ENCODE results near the gene GSTP1. TPM values are rescaled to one million over a fixed set of nuclear protein-coding genes. Genes with fewer than 3 reads are reported as not detected.
"Not testable (repeated sequence)": the region's sequence is repeated elsewhere in the genome, so short reads cannot be mapped to it uniquely, and the experiment has no call there.

GSTP1 gene
- total RNA-seq, 2 experiments from 2014 or later = 376 to 463 TPM

DNA sequence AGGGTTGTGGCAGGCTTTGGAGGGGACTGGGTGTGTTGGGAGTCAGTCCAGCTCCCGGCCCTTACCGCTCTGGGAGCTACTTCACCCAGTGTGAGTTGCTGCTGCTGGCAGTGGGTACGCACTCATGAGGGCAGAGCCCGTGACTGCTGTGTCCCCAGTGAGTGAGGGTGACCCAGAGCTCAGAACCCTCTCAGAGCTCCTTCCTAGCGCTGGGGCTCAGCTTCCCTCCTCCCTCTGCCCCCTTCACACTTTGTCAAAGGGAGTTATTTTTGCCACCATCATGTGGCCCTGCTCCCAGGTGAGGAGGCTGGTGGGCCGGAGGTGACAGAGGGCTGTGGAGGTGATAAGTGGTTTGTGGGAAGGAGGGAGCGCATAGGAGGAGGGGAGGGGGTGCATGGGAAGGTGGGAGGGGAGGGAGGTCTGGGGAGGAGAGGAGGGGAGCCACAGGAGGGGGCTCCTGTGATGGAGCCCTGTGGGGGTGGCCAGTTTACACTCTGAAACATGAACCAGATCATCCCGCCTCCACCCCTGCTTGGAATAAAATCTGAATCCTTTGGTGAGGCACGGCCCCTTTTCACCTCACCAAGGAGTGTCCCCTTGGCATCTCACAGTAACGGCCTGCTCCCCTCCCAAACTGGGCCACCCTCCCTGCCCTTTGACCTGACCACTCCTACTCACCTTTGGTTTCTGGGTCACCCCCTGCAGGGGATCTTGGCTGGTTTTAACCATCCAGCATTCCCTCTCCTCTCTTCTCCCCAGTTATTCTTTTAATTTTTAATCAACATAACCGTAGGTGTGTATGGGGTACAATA is 33.0 kb downstream of the GSTP1 start:
- CTCF ChIA-PET = interaction anchor here (0.7 to 5.4 kb wide), 4 partner anchors 12 to 43 kb away, joined by 3 to 67 read pairs (median 4); partner anchors contain the start of gene NUDT8
- ATAC-seq = no peak
- Mint-ChIP-seq H3K27me3 (no peaks in the 10 kb centered on the region), H3K4me1 (peaks cover 22% of the 10 kb centered on the region), H3K27ac (peak overlapping the region; percentile 26), H3K36me3 (ENCODE audit: low read depth) (peaks cover 11% of the 10 kb centered on the region), H3K4me3 (peak overlapping the region; percentile 15), H3K9me3 (ENCODE audit: low read depth) (no peaks in the 10 kb centered on the region)
- intact Hi-C loops (cut with DNase I, micrococcal nuclease) = no loop called here
- POLR2A ChIA-PET = interaction anchor here (1.1 kb wide), 1 partner anchor 9 kb away, joined by 3 read pairs; no protein-coding TSS in a partner anchor
- no peak for DNase-seq

DNA sequence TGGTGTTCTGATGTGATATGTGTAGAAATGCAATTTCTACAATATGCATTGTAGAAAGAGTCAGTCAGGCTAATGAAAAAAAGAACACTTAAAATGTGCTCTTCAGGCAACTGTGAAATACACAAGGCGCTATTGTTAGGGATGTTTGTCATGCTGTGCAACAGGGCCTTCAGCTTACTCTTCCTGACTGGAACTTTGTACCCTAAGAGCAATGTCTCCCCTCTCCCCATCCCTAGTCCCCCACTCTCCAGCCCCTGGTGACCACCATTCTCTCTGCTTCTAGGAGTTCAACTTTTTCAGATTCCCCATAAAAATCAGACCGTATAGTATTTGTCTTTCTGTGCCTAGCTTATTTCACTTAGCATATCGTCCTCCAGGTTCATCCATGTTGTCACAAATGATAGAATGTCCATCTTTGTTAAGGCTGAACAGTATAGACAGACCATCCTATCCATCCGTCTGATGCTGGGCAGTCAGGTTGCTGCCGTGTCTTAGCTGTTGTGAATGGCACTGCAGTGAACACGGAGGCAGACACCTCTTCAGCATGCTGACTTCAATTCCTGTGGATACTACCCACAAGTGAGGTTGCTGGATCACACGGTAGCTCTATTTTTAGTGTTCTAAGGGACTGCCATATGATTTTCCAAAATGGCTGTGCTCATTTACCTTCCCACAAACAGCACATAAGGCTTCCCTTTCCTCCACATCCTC is 33.8 kb downstream of the GSTP1 start:
- intact Hi-C loops (cut with DNase I, micrococcal nuclease) = no loop called here
- no peak for DNase-seq
- ChIA-PET POLR2A (interaction anchor here (1.1 kb wide), 1 partner anchor 10 kb away, joined by 3 read pairs; no protein-coding TSS in a partner anchor), CTCF (interaction anchor here (0.8 to 5.4 kb wide), 5 partner anchors 9 to 42 kb away, joined by 3 to 67 read pairs (median 4); partner anchors contain the start of genes GSTP1 and NUDT8)
- peaks cover 22% of the 10 kb centered on the region for H3K4me1 Mint-ChIP-seq
- no peak overlapping the region for H3K4me3 Mint-ChIP-seq
- ATAC-seq = no peak
- peak overlapping the region; percentile 26 for H3K27ac Mint-ChIP-seq
- no peaks in the 10 kb centered on the region for H3K9me3 Mint-ChIP-seq (ENCODE audit: low read depth)
- peaks cover 7% of the 10 kb centered on the region for H3K36me3 Mint-ChIP-seq (ENCODE audit: low read depth)
- no peaks in the 10 kb centered on the region for H3K27me3 Mint-ChIP-seq

DNA sequence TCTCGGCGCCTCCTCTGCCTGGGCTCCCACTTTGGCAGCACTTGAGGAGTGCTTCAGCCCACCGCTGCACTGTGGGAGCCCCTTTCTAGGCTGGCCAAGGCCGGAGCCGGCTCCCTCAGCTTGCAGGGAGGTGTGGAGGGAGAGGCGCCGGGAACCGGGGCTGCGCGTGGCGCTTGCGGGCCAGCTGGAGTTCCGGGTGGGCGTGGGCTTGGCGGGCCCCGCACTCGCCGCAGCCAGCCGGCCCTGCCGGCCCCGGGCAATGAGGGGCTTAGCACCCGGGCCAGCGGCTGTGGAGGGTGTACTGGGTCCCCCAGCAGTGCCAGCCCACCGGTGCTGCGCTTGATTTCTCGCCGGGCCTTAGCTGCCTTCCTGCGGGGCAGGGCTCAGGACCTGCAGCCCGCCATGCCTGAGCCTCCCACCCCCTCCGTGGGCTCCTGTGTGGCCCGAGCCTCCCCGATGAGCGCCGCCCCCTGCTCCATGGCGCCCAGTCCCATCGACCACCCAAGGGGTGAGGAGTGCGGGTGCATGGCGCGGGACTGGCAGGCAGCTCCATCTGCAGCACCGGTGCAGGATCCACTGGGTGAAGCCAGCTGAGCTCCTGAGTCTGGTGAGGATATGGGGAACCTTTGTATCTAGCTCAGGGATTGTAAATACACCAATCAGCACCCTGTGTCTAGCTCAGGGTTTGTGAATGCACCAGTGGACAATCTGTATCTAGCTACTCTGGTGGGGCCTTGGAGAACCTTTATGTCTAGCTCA is 35.5 kb downstream of the GSTP1 start:
- H3K4me1 Mint-ChIP-seq = peaks cover 13% of the 10 kb centered on the region
- intact Hi-C loops (cut with DNase I, micrococcal nuclease); H3K36me3 Mint-ChIP-seq (ENCODE audit: low read depth); ATAC-seq; H3K4me3 Mint-ChIP-seq; POLR2A ChIA-PET; DNase-seq; H3K27me3 Mint-ChIP-seq; H3K9me3 Mint-ChIP-seq (ENCODE audit: low read depth); H3K27ac Mint-ChIP-seq: not testable (repeated sequence)
- CTCF ChIA-PET = interaction anchor here (1.0 to 5.4 kb wide), 3 partner anchors 10 to 300 kb away, joined by 3 to 67 read pairs (median 13); partner anchors contain the start of gene NUDT8

DNA sequence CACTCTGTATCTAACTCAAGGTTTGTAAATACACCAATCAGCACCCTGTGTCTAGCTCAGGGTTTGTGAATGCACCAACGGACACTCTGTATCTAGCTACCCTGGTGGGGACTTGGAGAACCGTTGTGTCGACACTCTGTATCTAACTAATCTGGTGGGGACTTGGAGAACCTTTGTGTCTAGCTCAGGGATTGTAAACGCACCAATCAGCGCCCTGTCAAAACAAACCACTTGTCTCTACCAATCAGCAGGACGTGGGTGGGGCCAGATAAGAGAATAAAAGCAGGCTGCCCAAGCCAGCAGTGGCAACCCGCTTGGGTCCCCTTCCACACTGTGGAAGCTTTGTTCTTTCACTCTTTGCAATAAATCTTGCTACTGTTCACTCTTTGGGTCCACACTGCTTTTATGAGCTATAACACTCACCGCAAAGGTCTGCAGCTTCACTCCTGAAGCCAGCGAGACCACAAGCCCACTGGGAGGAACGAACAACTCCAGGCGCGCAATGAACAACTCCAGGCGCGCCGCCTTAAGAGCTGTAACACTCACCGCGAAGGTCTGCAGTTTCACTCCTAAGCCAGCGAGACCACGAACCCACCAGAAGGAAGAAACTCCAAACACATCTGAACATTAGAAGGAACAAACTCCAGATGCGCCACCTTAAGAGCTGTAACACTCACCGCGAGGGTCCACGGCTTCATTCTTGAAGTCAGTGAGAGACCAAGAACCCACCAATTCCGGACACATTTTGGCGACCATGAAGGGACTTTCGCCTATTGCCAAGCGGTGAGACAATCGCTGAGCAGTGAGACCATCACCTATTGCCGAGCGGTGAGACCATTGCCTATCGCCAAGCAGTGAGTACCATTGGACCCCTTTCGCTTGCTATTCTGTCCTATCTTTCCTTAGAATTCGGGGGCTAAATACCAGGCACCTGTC is 36.3 kb downstream of the GSTP1 start:
- H3K36me3 Mint-ChIP-seq (ENCODE audit: low read depth); ATAC-seq; DNase-seq; H3K4me3 Mint-ChIP-seq; H3K27me3 Mint-ChIP-seq; H3K27ac Mint-ChIP-seq; POLR2A ChIA-PET; H3K9me3 Mint-ChIP-seq (ENCODE audit: low read depth); H3K4me1 Mint-ChIP-seq; intact Hi-C loops (cut with DNase I, micrococcal nuclease): not testable (repeated sequence)
- CTCF ChIA-PET = interaction anchor here (2.1 kb wide), 1 partner anchor 9 kb away, joined by 13 read pairs; the partner anchor contains the start of gene NUDT8

DNA sequence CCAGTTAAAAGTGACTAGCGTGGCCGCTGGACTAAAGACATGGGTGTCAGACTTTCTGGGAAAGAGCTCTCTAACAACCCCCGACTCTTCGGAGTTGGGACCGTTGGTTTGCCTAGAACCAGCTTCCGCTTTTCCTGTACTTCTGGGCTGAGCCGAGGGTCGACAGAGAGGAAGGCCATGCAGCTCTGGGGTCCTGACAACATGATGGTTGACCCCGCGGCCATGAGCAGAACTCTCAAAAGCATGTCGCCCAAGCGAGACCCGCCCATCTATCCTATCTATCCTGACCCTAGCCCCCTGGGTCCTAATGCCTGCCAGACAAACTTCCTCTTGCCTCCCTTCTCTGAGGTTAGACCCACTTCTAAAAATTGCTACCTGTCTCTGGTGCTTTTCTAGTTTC is 37.0 kb downstream of the GSTP1 start:
- H3K4me3 Mint-ChIP-seq; POLR2A ChIA-PET; intact Hi-C loops (cut with DNase I, micrococcal nuclease); H3K9me3 Mint-ChIP-seq (ENCODE audit: low read depth); ATAC-seq; H3K4me1 Mint-ChIP-seq; H3K27ac Mint-ChIP-seq; H3K27me3 Mint-ChIP-seq; H3K36me3 Mint-ChIP-seq (ENCODE audit: low read depth): not testable (repeated sequence)
- CTCF ChIA-PET = interaction anchor here (2.1 kb wide), 1 partner anchor 8 kb away, joined by 13 read pairs; the partner anchor contains the start of gene NUDT8
- DNase-seq = peak; percentile 7

DNA sequence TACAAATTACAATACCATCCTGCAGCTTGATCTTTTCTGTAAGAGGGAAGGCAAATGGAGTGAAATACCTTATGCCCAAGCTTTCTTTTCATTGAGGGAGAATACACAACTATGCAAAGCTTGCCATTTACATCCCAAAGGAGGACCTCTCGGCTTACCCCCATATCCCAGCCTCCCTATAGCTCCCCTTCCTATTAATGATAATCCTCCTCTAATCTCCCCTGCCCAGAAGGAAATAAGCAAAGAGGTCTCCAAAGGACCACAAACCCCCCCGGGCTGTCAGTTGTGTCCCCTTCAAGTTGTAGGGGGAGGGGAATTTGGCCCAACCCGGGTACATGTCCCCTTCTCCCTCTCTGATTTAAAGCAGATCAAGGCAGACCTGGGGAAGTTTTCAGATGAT is 38.3 kb downstream of the GSTP1 start:
- H3K4me1 Mint-ChIP-seq; H3K9me3 Mint-ChIP-seq (ENCODE audit: low read depth); ATAC-seq; POLR2A ChIA-PET; H3K27ac Mint-ChIP-seq; DNase-seq; H3K4me3 Mint-ChIP-seq; H3K36me3 Mint-ChIP-seq (ENCODE audit: low read depth); CTCF ChIA-PET; intact Hi-C loops (cut with DNase I, micrococcal nuclease); H3K27me3 Mint-ChIP-seq: not testable (repeated sequence)

DNA sequence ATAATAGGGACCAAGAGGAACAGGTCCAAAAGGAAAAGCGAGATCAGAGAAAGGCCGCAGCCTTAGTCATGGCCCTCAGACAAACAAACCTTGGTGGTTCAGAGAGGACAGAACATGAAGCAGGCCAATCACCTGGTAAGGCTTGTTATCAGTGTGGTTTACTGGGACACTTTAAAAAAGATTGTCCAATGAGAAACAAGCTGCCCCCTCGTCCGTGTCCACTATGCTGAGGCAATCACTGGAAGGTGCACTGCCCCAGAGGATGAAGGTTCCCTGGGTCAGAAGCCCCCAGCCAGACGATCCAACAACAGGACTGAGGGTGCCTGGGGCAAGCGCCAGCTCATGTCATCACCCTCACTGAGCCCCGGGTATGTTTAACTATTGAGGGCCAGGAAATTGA is 39.3 kb downstream of the GSTP1 start:
- CTCF ChIA-PET; H3K27ac Mint-ChIP-seq; intact Hi-C loops (cut with DNase I, micrococcal nuclease); H3K4me1 Mint-ChIP-seq; DNase-seq; H3K9me3 Mint-ChIP-seq (ENCODE audit: low read depth); H3K27me3 Mint-ChIP-seq; H3K4me3 Mint-ChIP-seq; ATAC-seq; H3K36me3 Mint-ChIP-seq (ENCODE audit: low read depth); POLR2A ChIA-PET: not testable (repeated sequence)

DNA sequence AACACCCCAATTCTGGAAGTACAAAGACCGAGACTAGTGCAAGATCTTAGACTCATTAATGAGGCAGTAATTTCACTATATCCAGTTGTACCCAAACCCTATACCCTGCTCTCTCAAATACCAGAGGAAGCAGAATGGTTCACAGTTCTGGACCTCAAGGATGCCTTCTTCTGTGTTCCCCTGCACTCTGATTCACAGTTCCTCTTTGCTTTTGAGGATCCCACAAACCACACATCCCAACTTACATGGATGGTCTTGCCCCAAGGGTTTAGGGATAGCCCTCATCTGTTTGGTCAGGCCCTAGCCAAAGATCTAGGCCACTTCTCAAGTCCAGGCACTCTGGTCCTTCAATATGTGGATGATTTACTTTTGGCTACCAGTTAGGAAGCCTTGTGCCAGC is 40.2 kb downstream of the GSTP1 start:
- H3K36me3 Mint-ChIP-seq (ENCODE audit: low read depth); H3K27ac Mint-ChIP-seq; H3K4me1 Mint-ChIP-seq; CTCF ChIA-PET; H3K4me3 Mint-ChIP-seq; DNase-seq; ATAC-seq; POLR2A ChIA-PET; H3K27me3 Mint-ChIP-seq; H3K9me3 Mint-ChIP-seq (ENCODE audit: low read depth); intact Hi-C loops (cut with DNase I, micrococcal nuclease): not testable (repeated sequence)

DNA sequence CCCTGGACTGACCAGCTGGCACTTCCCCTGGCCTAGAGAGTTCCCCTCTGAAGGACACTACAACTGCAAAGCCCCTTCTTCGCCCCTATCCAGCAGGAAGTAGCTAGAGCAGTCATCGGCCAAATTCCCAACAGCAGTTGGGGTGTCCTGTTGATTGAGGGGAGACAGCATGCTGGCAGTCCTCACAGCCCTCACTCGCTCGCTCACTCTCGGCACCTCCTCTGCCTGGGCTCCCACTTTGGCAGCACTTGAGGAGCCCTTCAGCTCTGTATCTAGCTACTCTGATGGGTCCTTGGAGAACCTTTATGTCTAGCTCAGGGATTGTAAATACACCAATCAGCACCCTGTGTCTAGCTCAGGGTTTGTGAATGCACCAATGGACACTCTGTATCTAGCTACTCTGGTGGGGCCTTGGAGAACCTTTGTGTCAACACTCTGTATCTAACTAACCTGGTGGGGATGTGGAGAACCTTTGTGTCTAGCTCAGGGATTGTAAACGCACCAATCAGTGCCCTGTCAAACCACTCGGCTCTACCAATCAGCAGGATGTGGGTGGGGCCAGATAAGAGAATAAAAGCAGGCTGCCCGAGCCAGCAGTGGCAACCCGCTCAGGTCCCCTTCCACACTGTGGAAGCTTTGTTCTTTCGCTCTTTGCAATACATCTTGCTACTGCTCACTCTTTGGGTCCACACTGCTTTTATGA is 42.7 kb downstream of the GSTP1 start:
- POLR2A ChIA-PET; H3K9me3 Mint-ChIP-seq (ENCODE audit: low read depth); H3K27me3 Mint-ChIP-seq; H3K4me1 Mint-ChIP-seq; H3K27ac Mint-ChIP-seq; H3K4me3 Mint-ChIP-seq; intact Hi-C loops (cut with DNase I, micrococcal nuclease); DNase-seq; ATAC-seq; H3K36me3 Mint-ChIP-seq (ENCODE audit: low read depth): not testable (repeated sequence)
- CTCF ChIA-PET = interaction anchor here (1.4 to 6.1 kb wide), 2 partner anchors 10 to 31 kb away, joined by 3 to 67 read pairs; no protein-coding TSS in a partner anchor

DNA sequence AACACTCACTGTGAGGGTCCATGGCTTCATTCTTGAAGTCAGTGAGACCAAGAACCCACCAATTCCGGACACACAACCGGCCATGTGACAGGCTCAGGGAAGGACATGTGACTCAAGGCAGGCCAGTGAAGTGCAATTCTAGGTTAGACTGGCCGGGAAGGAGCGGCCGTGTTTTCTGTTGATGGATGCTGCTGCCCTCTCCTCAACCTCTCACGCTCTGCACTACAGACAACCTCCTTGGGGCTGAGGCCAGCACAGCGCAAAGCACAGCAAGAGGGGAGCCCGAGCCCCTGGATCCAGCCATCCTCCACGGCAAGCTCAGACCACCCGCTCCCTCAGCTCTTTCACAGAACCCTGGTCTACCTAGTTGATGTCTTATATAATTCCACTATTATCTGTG is 43.4 kb downstream of the GSTP1 start:
- intact Hi-C loops (cut with DNase I, micrococcal nuclease) = no loop called here
- CTCF ChIA-PET = interaction anchor here (1.0 to 6.1 kb wide), 3 partner anchors 11 to 30 kb away, joined by 3 to 67 read pairs (median 5); no protein-coding TSS in a partner anchor

More for the DNA sequence above, 43.4 kb downstream of the GSTP1 start:
- no peaks in the 10 kb centered on the region for H3K27me3 Mint-ChIP-seq
- no peak overlapping the region for H3K4me3 Mint-ChIP-seq
- H3K27ac Mint-ChIP-seq = no peak overlapping the region
- H3K9me3 Mint-ChIP-seq (ENCODE audit: low read depth) = no peaks in the 10 kb centered on the region
- POLR2A ChIA-PET = no interaction called here
- ATAC-seq = no peak
- peaks cover 7% of the 10 kb centered on the region for H3K4me1 Mint-ChIP-seq
- no peak for DNase-seq
- no peaks in the 10 kb centered on the region for H3K36me3 Mint-ChIP-seq (ENCODE audit: low read depth)

Data from activated CD4-positive, alpha-beta T cell treated with anti-CD3 and anti-CD28 coated beads for 36 hours (primary cell).